ENCODE data around the gene MANEAL.

MANEAL gene, protein sequence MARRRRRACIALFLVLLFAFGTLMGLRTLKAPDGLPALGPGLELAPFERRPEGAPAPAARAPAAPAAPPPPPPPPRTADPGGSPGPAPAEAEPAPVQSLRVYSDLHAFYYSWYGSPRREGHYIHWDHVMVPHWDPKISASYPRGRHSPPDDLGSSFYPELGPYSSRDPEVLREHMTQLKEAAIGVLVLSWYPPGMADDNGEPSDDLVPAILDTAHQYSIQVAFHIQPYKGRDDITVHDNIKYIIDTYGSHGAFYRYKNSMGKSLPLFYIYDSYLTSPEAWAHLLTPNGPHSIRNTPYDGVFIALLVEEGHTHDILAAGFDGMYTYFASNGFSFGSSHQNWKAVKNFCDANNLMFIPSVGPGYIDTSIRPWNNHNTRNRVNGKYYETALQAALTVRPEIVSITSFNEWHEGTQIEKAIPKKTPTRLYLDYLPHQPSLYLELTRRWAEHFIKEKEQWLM

DNA sequence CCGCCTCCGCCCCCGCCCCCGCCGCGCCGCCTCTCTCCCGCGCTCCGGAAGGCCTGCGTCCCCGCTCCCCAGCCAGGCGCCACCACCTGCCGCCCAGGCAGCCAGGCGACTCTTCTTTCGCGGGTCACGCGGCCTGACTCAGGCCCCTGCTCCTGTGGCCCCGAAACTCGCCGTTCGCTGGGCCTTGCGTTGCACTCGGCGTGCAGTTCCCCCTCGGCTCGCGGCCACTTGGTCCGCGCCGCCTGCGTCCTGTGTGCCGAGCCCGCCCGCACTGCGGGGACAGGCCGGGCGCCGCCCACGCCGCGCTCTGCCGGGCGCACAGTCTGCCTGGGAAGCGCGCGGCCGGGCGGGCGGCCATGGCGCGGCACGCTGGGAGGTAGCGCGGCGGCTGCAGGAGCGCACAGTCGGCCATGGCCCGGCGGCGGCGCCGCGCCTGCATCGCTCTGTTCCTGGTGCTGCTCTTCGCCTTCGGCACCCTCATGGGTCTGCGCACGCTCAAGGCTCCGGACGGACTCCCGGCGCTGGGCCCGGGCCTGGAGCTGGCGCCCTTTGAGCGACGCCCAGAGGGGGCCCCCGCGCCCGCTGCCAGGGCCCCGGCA lies at the start of gene MANEAL:
TSS of gene MANEAL (plus strand) at position 75 of the 599 bp plus-strand sequence. CDS start at position 411, 336 bp downstream.
- Histone ChIP-seq H3K27ac (no peak within 1 kb of the TSS), H3K27me3 (peaks cover 0 to 8% of the 10 kb centered on the region in 2 donors), H3K4me3 (peak within 1 kb of the TSS; percentile 55 to 67), H3K4me1 (peaks cover 0 to 25% (median 18%) of the 10 kb centered on the region in 4 donors), H3K9me3 (no peaks in the 10 kb centered on the region), H3K36me3 (no peaks in the 10 kb centered on the region)
- DNase-seq: peak; percentile 23 to 68
- intact Hi-C loops (cut with DNase I; ENCODE audit: low total_unique reads): no loop called here
- TF ChIP-seq, protein P1, sequence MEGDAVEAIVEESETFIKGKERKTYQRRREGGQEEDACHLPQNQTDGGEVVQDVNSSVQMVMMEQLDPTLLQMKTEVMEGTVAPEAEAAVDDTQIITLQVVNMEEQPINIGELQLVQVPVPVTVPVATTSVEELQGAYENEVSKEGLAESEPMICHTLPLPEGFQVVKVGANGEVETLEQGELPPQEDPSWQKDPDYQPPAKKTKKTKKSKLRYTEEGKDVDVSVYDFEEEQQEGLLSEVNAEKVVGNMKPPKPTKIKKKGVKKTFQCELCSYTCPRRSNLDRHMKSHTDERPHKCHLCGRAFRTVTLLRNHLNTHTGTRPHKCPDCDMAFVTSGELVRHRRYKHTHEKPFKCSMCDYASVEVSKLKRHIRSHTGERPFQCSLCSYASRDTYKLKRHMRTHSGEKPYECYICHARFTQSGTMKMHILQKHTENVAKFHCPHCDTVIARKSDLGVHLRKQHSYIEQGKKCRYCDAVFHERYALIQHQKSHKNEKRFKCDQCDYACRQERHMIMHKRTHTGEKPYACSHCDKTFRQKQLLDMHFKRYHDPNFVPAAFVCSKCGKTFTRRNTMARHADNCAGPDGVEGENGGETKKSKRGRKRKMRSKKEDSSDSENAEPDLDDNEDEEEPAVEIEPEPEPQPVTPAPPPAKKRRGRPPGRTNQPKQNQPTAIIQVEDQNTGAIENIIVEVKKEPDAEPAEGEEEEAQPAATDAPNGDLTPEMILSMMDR (IDR thresholded peaks at IDR 0.05): no peak

DNA sequence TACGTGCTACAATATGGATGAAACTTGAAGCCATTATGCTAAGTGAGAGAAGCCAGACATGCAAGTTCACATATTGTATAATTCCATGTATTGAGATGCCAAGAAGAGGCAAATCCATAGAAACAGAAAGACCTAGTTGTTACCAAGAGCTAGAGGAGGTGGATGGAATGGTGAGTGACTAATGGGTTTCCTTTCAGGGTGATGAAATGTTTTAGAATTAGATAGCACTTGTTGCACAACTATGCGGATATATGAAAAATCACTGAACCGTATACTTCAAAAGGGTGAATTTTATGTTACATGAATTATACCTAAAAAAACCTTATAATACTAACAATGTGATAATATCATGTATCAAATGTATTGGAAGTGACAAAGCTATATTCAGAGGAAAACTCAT lies 46.8 kb upstream of the MANEAL start:
- H3K4me3 ChIP-seq: no peak overlapping the region
- TF ChIP-seq, protein P1 (IDR thresholded peaks at IDR 0.05): no peak
- no peak for DNase-seq
- H3K27ac ChIP-seq: no peak overlapping the region
- H3K27me3 ChIP-seq: peaks cover 0 to 39% of the 10 kb centered on the region in 2 donors
- H3K9me3 ChIP-seq: peaks cover 0 to 19% (median 11%) of the 10 kb centered on the region in 3 donors
- H3K36me3 ChIP-seq: no peaks in the 10 kb centered on the region
- no peaks in the 10 kb centered on the region for H3K4me1 ChIP-seq
- intact Hi-C loops (cut with DNase I; ENCODE audit: low total_unique reads): no loop called here

DNA sequence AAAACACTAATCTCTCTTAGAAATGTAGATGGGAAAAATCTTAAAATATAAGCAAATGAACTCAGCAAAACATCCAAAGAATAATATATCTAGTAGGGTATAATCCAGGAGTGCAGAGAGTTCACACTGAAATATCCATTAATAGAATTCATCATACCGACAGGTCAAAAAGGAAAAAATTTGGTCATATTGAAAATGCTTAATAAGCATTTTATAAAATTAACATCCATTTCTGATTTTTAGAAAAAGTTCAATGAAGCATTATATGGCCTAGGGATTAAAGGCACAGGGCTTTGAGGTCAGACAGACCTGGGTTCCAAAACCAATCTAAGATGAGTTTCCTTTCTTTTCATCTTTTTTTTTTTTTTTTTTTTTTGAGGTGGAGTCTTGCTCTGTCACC lies 45.1 kb upstream of the MANEAL start:
- Histone ChIP-seq H3K9me3 (peaks cover 0 to 19% (median 11%) of the 10 kb centered on the region in 3 donors), H3K4me1 (peaks cover 0 to 14% (median 5%) of the 10 kb centered on the region in 4 donors), H3K36me3 (no peaks in the 10 kb centered on the region), H3K27me3 (peaks cover 0 to 48% of the 10 kb centered on the region in 2 donors), H3K27ac (no peak overlapping the region), H3K4me3 (no peak overlapping the region)
- TF ChIP-seq, protein P1 (IDR thresholded peaks at IDR 0.05): no peak
- no peak for DNase-seq
- intact Hi-C loops (cut with DNase I; ENCODE audit: low total_unique reads): no loop called here

DNA sequence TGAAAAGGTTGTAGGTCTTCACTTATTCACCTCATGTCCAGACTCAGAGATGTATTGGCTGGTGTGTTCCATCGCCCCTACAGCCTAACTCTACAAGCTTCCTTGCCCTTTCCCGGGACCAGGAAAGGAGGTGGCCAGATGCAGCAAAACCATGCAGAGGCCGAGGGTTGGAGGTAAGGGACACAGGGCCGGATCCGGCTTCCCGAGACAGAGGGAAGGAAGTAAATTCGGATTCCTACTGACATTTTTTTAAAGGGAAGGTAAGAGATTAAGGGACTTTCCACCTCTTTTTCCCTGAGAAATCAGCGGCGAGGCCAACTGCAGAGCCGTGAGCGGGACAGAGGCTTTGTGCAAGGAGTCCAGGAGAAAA lies 41.4 kb upstream of the MANEAL start:
- no peak overlapping the region for H3K27ac ChIP-seq
- H3K4me1 ChIP-seq: peaks cover 0 to 16% (median 5%) of the 10 kb centered on the region in 4 donors
- H3K36me3 ChIP-seq: no peaks in the 10 kb centered on the region
- peaks cover 0 to 7% (median 4%) of the 10 kb centered on the region in 3 donors for H3K9me3 ChIP-seq
- H3K27me3 ChIP-seq: peaks cover 0 to 70% of the 10 kb centered on the region in 2 donors
- DNase-seq: no peak
- TF ChIP-seq, protein P1 (IDR thresholded peaks at IDR 0.05): no peak
- intact Hi-C loops (cut with DNase I; ENCODE audit: low total_unique reads): no loop called here
- no peak overlapping the region for H3K4me3 ChIP-seq

DNA sequence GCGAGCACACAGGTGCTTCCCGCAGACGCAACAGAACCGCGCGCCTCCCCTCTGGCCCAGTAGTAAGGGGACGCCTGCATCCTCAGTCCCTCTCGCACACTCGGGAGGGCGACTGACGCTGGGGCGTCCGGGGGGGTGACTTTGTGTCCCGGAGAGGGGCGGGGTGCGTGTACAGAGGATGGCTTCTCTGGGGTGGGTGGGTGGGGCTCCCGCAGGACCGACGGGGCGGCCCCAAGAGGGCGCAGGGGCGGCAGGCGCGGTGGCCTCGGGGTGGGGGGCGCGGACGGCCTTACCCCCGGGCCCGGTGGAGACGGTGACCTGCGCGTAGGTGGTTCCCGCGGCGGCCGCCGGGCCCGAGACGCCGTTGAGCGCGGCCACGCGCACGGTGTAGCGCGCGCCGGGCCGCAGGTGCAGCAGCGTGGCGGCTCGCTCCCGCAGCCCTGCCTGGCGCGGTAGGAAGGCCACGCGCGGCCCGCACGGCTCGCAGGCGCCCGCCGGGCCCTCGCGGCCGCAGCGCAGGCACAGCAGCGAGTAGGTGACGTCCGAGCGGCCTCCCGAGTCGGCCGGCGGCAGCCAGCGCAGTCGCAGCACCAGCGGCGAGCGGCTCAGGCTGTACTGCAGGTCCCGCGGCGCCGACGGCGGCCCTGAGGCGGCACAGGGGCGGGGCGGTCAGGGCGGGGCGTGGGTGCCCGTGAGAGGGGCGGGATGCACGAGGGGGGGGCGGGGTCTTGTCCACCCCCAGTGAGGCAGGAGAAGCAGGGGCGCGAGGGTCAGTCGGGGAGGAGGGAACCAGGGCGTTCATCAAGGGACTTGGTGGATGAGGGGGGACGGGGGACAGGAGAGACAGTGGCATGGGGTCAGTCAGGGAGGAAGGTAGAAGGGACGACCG lies 40.8 kb upstream of the MANEAL start:
- no peak overlapping the region for H3K27ac ChIP-seq
- H3K4me1 ChIP-seq: peaks cover 0 to 16% (median 5%) of the 10 kb centered on the region in 4 donors
- H3K36me3 ChIP-seq: no peaks in the 10 kb centered on the region
- H3K4me3 ChIP-seq: peak overlapping the region; percentile 16 to 36
- H3K27me3 ChIP-seq: peaks cover 0 to 76% of the 10 kb centered on the region in 2 donors
- peaks cover 0 to 1% (median 0%) of the 10 kb centered on the region in 3 donors for H3K9me3 ChIP-seq
- TF ChIP-seq, protein P1 (IDR thresholded peaks at IDR 0.05): no peak
- intact Hi-C loops (cut with DNase I; ENCODE audit: low total_unique reads): no loop called here
- DNase-seq: no peak

All from tibial artery (tissue), 4 donors.